ENCODE measurements around the gene FANCD2OS. TPM values are rescaled to one million over a fixed set of nuclear protein-coding genes. Genes with fewer than 3 reads are reported as not detected.
"Not testable (repeated sequence)": the region's sequence is repeated elsewhere in the genome, so short reads cannot be mapped to it uniquely, and the experiment has no call there.

The FANCD2OS gene
- total RNA-seq, 2 experiments from 2014 or later = not detected

DNA sequence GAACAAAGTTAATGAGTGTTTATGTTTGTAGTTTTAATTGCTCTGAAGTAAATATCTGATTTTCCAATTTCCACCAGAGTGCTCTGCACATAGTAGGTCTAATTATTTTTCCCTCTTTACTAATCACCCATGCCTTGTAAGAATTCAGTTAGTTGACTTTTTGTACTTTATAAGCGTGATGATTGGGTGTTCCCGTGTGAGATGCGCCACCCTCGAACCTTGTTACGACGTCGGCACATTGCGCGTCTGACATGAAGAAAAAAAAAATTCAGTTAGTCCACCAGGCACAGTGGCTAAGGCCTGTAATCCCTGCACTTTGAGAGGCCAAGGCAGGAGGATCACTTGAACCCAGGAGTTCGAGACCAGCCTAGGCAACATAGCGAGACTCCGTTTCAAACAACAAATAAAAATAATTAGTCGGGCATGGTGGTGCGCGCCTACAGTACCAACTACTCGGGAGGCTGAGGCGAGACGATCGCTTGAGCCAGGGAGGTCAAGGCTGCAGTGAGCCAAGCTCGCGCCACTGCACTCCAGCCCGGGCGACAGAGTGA is 33.0 kb upstream of the FANCD2OS start:
- intact Hi-C loops (cut with DNase I, micrococcal nuclease) = loop anchor here (1.0 to 10.0 kb wide), 6 partner anchors 25 to 206 kb away; partner anchors contain the start of genes CRELD1 (in 1 of the 2) and TATDN2 (in 1 of the 2)
- Histone ChIP-seq H3K36me3 (ENCODE audit: insufficient read depth, low read length) (peaks cover 2% of the 10 kb centered on the region), H3K4me1 (ENCODE audit: insufficient read depth, low read length) (peaks cover 40% of the 10 kb centered on the region), H3K9me3 (ENCODE audit: control insufficient read depth in 1 of 2, insufficient read depth in 1 of 2, low read length in 2 of 2) (no peaks in the 10 kb centered on the region), H3K27ac (ENCODE audit: low read depth in 1 of 2, low read length in 2 of 2) (peak overlapping the region; percentile 29 to 84), H3K4me3 (ENCODE audit: low read length) (peak overlapping the region; percentile 85), H3K27me3 (ENCODE audit: control insufficient read depth in 1 of 2, insufficient read depth in 2 of 2, low read length in 2 of 2) (no peaks in the 10 kb centered on the region)
- Mint-ChIP-seq H3K4me1 (ENCODE audit: low read depth) (peaks cover 32% of the 10 kb centered on the region), H3K4me3 (peak overlapping the region; percentile 90), H3K27ac (peak overlapping the region; percentile 85), H3K9me3 (no peaks in the 10 kb centered on the region), H3K36me3 (ENCODE audit: low read depth) (peaks cover 25% of the 10 kb centered on the region), H3K27me3 (no peaks in the 10 kb centered on the region)
- DNase-seq = no peak
- CTCF ChIA-PET = no interaction called here
- ATAC-seq (ENCODE audit: poor library complexity) = no peak
- POLR2A ChIA-PET = interaction anchor here (0.5 to 2.4 kb wide), 22 partner anchors 10 to 348 kb away, joined by 3 to 28 read pairs (median 4); partner anchors contain the start of genes ARPC4, BRK1, CRELD1 and FANCD2
- TF ChIP-seq, protein P1, sequence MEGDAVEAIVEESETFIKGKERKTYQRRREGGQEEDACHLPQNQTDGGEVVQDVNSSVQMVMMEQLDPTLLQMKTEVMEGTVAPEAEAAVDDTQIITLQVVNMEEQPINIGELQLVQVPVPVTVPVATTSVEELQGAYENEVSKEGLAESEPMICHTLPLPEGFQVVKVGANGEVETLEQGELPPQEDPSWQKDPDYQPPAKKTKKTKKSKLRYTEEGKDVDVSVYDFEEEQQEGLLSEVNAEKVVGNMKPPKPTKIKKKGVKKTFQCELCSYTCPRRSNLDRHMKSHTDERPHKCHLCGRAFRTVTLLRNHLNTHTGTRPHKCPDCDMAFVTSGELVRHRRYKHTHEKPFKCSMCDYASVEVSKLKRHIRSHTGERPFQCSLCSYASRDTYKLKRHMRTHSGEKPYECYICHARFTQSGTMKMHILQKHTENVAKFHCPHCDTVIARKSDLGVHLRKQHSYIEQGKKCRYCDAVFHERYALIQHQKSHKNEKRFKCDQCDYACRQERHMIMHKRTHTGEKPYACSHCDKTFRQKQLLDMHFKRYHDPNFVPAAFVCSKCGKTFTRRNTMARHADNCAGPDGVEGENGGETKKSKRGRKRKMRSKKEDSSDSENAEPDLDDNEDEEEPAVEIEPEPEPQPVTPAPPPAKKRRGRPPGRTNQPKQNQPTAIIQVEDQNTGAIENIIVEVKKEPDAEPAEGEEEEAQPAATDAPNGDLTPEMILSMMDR (IDR thresholded peaks at IDR 0.05) = no peak

DNA sequence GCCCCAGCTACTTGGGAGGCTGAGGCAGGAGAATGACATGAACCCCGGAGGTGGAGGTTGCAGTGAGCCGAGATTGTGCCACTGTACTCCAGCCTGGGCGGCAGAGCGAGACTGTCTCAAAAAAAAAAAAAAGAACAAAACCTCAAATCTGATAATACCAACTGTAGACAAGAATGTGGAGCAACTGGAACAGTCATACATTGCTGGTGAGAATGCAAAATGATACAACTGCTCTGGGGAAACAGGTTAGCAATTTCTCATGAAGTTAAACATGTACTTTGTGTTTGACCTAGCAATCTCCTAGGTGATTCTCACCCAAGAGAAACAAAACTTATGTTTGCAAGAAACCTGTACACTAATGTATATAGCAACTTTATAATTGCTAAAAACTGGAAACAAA is 29.1 kb upstream of the FANCD2OS start:
- CTCF ChIA-PET = no interaction called here
- no peak overlapping the region for H3K27ac Mint-ChIP-seq

DNA sequence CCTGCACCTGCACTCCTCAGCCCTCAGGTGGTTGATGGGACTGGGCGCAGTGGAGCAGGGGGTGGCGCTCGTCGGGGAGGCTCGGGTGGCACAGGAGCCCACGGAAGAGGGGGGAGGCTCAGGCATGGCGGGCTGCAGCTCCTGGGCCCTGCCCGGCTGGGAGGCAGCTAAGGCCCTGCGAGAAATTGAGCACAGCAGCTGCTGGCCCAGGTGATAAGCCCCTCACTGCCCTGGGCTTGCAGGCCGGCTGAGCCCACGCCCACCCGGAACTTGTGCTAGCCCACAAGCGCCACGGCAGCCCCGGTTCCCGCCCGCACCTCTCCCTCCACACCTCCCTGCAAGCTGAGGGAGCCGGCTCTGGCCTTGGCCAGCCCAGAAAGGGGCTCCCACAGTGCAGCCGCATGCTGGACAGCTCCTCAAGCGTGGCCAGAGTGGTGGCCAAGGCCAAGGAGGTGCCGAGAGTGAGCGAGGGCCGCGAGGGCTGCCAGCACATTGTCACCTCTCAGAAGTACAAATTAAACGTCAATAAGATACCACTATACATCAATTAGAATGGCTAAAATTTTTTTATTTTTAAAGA is 28.5 kb upstream of the FANCD2OS start:
- H3K36me3 Mint-ChIP-seq (ENCODE audit: low read depth) = peaks cover under 1% of the 10 kb centered on the region
- no peaks in the 10 kb centered on the region for H3K36me3 ChIP-seq (ENCODE audit: insufficient read depth, low read length)
- H3K27ac Mint-ChIP-seq = no peak overlapping the region
- no peaks in the 10 kb centered on the region for H3K27me3 ChIP-seq (ENCODE audit: control insufficient read depth in 1 of 2, insufficient read depth in 2 of 2, low read length in 2 of 2)
- TF ChIP-seq, protein P1 (IDR thresholded peaks at IDR 0.05) = no peak
- intact Hi-C loops (cut with DNase I, micrococcal nuclease) = no loop called here
- ATAC-seq (ENCODE audit: poor library complexity) = no peak
- POLR2A ChIA-PET = no interaction called here
- H3K9me3 Mint-ChIP-seq = no peaks in the 10 kb centered on the region
- no peak overlapping the region for H3K27ac ChIP-seq (ENCODE audit: low read depth in 1 of 2, low read length in 2 of 2)
- H3K4me3 ChIP-seq (ENCODE audit: low read length) = no peak overlapping the region
- H3K4me1 ChIP-seq (ENCODE audit: insufficient read depth, low read length) = peaks cover 5% of the 10 kb centered on the region
- CTCF ChIA-PET = no interaction called here
- H3K27me3 Mint-ChIP-seq = no peaks in the 10 kb centered on the region
- DNase-seq = no peak
- peaks cover under 1% of the 10 kb centered on the region for H3K4me1 Mint-ChIP-seq (ENCODE audit: low read depth)
- H3K9me3 ChIP-seq (ENCODE audit: control insufficient read depth in 1 of 2, insufficient read depth in 1 of 2, low read length in 2 of 2) = no peaks in the 10 kb centered on the region
- H3K4me3 Mint-ChIP-seq = no peak overlapping the region

More for the DNA sequence above, 29.1 kb upstream of the FANCD2OS start:
- Histone ChIP-seq H3K36me3 (ENCODE audit: insufficient read depth, low read length) (no peaks in the 10 kb centered on the region), H3K4me3 (ENCODE audit: low read length) (no peak overlapping the region), H3K27me3 (ENCODE audit: control insufficient read depth in 1 of 2, insufficient read depth in 2 of 2, low read length in 2 of 2) (no peaks in the 10 kb centered on the region), H3K4me1 (ENCODE audit: insufficient read depth, low read length) (peaks cover 5% of the 10 kb centered on the region), H3K27ac (ENCODE audit: low read depth in 1 of 2, low read length in 2 of 2) (no peak overlapping the region), H3K9me3 (ENCODE audit: control insufficient read depth in 1 of 2, insufficient read depth in 1 of 2, low read length in 2 of 2) (no peaks in the 10 kb centered on the region)
- ATAC-seq (ENCODE audit: poor library complexity) (no peak), DNase-seq (no peak)
- H3K4me3 Mint-ChIP-seq = no peak overlapping the region
- no peaks in the 10 kb centered on the region for H3K9me3 Mint-ChIP-seq
- peaks cover 3% of the 10 kb centered on the region for H3K36me3 Mint-ChIP-seq (ENCODE audit: low read depth)
- intact Hi-C loops (cut with DNase I, micrococcal nuclease) = no loop called here
- TF ChIP-seq, protein P1 (IDR thresholded peaks at IDR 0.05) = no peak
- POLR2A ChIA-PET = no interaction called here
- peaks cover 7% of the 10 kb centered on the region for H3K4me1 Mint-ChIP-seq (ENCODE audit: low read depth)
- no peaks in the 10 kb centered on the region for H3K27me3 Mint-ChIP-seq

DNA sequence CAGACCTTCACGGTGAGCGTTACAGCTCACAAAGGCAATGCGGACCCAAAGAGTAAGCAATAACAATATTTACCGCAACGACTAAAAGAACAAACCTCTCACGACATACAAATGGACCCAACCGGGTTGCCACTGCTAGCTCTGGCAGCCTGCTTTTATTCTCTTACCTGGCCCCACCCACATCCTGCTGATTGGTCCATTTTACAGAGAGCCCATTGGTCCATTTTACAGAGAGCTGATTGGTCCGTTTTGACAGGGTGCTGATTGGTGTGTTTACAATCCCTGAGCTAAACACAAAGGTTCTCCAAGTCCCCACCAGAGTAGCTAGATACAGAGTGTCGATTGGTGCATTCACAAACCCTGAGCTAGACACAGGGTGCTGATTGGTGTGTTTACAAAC is 27.8 kb upstream of the FANCD2OS start:
- H3K27me3 ChIP-seq (ENCODE audit: control insufficient read depth in 1 of 2, insufficient read depth in 2 of 2, low read length in 2 of 2); H3K4me1 Mint-ChIP-seq (ENCODE audit: low read depth); H3K4me3 ChIP-seq (ENCODE audit: low read length); CTCF ChIA-PET; H3K4me1 ChIP-seq (ENCODE audit: insufficient read depth, low read length); ATAC-seq (ENCODE audit: poor library complexity); H3K4me3 Mint-ChIP-seq; H3K9me3 ChIP-seq (ENCODE audit: control insufficient read depth in 1 of 2, insufficient read depth in 1 of 2, low read length in 2 of 2); H3K27ac ChIP-seq (ENCODE audit: low read depth in 1 of 2, low read length in 2 of 2); H3K36me3 ChIP-seq (ENCODE audit: insufficient read depth, low read length); DNase-seq; H3K36me3 Mint-ChIP-seq (ENCODE audit: low read depth); H3K27ac Mint-ChIP-seq; intact Hi-C loops (cut with DNase I, micrococcal nuclease); H3K9me3 Mint-ChIP-seq; H3K27me3 Mint-ChIP-seq; POLR2A ChIA-PET: not testable (repeated sequence)
